GM08714 (cell line): ENCODE data around the gene P3H4.

Experiments used
- H3K4me3 ChIP-seq: fragments of 200-500 bp; sonication (Bioruptor generic); 2 replicates; pipeline ENCODE4 v1.5.1; 2014; ENCODE audit warnings: mild to moderate bottlenecking, low read length, inconsistent platforms
- ZNF274 ChIP-seq: IDR thresholded peaks from 2 replicates; pipeline ENCODE4 v1.6.1; 2012; ENCODE audit warnings: mild to moderate bottlenecking, low read depth, low read length

P3H4 gene

GRCh38 chr17:41754066-41754465 lies 57.7 kb downstream of the P3H4 start:
- H3K4me3 ChIP-seq, result no peak overlapping the region
- no peak for TF ChIP-seq ZNF274
